ENCODE results near the gene MATCAP1.
A peak's percentile ranks its signal among the peaks of the same experiment; 100 is the strongest.

Gene MATCAP1

DNA sequence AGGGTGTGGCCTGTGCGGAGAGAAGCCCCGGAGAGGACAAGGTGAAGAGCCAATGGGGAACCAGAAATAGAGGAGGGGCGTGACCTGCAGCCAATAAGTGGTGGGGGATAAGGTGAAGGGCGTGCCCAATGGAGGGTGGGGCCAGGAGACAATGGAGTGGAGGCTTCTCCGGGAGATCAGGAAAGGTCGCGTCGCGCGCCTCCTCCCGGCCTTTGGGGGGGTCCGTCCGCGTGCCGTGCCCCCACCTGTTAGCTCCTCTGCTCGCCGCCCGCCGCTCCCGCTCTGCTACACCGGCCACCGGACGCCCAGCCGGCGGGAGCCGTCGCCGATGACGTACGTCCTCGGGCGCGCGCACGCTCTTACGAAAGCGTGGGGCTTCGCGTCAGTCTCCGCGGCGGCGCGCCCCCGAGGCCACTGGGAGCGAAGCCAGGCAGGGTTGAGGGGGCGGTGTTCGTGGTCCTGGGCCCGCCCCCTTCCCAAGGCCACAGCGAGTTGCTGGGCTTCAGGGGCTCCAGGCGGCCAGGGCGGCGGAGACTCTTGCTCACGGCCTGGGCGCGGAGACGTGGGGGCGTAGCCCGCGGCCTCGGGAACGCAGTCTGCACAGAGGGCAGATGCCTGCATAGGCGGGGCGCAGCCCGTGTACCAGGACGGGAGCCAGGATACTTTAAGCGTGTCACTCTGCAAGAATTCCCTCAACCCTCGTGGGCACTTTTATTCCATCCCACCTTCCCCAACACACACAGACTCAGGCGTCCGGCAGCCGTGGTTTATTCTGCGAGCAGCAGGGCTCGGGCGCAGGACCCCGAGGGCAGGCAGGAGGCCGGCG lies at the start of gene MATCAP1:
Gene MATCAP1, minus strand, starts transcription at position 337 of the 826 bp plus-strand sequence. CDS start 3,353 bp downstream, outside the sequence.
- DNase-seq (ENCODE audit: low read depth in 1 of 2, low spot score in 1 of 2) = peak; percentile 75 to 86

GRCh38 chr16:67230809-67231660 lies 47.3 kb upstream of the MATCAP1 start:
- no peak for DNase-seq (ENCODE audit: low read depth in 1 of 2, low spot score in 1 of 2)

GRCh38 chr16:67229906-67230808 lies 46.4 kb upstream of the MATCAP1 start:
- DNase-seq (ENCODE audit: low read depth in 1 of 2, low spot score in 1 of 2) = no peak

DNA sequence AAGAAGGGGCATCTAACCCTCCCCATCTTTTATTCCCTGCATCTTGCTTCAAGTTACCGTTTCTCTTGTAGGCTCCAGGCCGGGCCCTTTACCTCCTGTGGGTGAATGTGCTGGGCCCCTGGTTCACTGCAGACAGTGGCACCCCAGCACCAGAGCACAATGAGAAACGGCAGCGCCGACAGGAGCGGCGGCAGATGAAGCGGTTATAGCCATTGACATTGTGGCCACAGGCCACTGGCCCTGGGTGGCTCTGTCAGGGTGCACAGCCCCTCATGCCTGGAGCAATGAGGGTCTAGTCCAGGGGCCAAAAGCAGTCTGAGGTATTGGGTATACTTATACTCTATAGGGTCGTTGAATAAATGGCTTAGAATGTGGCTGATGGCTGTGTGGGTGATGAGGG lies 45.1 kb upstream of the MATCAP1 start:
- no peak for DNase-seq (ENCODE audit: low read depth in 1 of 2, low spot score in 1 of 2)

DNA sequence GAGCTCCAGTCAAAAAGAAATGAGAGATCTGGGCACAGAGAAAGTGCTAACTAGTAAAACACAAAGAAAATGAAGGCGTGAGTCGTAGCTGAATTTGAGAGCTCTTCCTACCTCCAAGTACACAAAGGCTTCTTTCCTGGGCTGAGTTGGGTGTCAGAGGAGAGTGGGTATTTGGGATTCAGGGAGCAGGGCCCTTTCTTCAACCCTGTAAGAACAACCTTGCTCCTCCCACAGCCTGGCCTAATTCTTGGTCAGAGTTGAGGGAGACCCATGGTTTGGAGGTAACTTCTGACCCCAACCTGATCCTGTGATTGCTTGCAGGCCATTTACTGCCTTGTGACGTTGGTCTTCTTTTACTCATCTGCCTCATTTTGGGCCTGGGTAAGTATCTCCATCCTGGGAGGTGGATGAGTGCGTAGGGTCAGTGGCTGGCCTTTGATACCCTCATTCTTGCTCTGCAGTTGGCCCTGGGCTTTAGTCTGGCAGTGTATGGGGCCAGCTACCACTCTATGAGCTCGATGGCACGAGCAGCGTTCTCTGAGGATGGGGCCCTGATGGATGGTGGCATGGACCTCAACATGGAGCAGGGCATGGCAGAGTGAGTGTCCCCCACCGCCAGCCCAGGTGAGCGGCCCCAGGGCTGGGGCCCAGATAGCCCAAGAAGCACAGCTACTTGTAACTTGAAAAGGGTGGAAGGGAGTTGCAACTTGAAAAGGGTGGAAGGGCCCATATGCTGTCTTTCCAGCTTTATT lies 44.4 kb upstream of the MATCAP1 start:
- no peak for DNase-seq (ENCODE audit: low read depth in 1 of 2, low spot score in 1 of 2)

DNA sequence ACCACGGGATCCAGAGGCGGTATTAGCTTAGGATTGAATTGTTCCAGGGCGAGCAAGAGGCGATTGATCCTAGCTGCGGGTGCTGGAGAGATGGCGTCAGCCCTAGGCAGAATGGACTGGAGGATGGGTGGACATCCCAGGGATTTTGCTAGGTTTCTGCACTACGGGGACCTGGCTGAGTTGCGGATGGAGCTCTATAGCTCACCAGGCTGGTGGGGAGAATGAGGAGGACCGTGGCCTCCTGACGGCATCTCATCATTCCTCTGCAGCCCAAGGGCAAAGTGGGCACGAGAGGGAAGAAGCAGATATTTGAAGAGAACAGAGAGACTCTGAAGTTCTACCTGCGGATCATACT lies 43.8 kb upstream of the MATCAP1 start:
- no peak for DNase-seq (ENCODE audit: low read depth in 1 of 2, low spot score in 1 of 2)

DNA sequence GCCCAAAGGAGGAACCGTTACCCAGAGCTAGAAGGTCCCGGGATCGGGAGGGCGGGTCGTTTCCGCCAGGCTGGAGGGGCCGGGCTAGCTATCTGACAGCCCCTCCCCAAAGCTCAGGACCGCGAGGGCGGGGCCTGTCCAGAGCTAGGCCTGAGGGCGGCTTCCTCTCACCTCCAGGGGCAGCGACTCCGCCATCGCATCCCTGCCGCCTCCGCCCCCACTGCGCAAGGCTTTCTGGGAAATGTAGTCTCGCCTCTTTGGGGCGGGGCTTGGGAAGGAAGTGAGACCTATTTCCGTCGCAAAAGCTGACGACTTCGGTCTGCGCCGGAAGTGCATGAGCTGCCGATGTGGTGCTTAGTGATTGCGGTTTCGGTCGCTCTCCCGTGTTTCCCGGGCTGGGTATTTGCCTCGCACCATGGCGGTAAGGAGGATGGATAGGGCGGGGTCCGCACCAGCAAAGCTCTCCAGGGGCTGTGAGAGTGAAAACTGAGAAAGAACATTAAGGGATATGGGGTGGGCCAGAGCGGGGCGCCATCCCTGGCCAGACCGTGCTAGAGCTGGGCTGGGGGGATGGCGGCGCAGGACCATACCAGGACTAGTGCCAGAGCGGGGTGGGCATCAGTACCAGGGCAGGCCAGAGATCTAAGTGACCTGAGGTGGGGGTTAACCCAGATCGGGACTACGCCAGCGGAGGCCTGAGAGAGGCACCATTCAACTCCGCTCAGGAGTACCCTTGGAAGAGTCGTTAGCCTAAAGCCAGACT lies 43.2 kb upstream of the MATCAP1 start, which contains the start of gene TMEM208:
Gene TMEM208, plus strand, starts transcription at position 327 of the 763 bp plus-strand sequence. Its CDS starts 89 bp downstream, at position 416.
- peak; percentile 96 to 97 for DNase-seq (ENCODE audit: low read depth in 1 of 2, low spot score in 1 of 2)

DNA sequence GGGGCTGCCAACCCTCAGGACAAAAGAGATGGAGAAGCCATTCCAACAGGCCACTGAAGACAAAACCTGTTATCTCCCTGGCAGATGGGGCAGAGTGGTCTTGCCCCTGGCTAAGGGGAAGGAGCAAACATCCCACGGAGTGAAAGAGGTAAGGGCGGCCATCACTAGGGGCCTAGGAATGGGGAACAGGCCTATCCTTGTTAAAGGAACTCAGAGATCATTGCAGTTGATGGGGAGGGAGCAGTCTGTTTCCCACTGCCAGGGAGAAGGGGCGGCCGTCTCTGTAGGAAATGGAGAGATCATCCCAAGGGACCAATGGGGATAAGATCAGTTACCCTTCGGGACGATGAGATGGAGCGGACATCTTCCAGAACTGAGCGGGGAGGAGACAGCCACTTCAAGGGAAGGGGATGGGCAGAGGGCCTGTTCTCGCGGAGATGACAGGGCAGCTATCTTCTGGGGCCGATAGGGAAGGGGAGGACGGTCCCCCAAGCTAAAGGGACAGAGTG lies 42.6 kb upstream of the MATCAP1 start:
- DNase-seq (ENCODE audit: low read depth in 1 of 2, low spot score in 1 of 2) = no peak

- DNase-seq (ENCODE audit: low read depth in 1 of 2, low spot score in 1 of 2) = no peak
Measured at GRCh38 chr16:67223992-67224391, 40.2 kb upstream of the MATCAP1 start.

- DNase-seq (ENCODE audit: low read depth in 1 of 2, low spot score in 1 of 2) = no peak
Measured at GRCh38 chr16:67216612-67217490, 33.1 kb upstream of the MATCAP1 start.

GRCh38 chr16:67215706-67216105 lies 31.9 kb upstream of the MATCAP1 start:
- DNase-seq (ENCODE audit: low read depth in 1 of 2, low spot score in 1 of 2) = no peak

DNA sequence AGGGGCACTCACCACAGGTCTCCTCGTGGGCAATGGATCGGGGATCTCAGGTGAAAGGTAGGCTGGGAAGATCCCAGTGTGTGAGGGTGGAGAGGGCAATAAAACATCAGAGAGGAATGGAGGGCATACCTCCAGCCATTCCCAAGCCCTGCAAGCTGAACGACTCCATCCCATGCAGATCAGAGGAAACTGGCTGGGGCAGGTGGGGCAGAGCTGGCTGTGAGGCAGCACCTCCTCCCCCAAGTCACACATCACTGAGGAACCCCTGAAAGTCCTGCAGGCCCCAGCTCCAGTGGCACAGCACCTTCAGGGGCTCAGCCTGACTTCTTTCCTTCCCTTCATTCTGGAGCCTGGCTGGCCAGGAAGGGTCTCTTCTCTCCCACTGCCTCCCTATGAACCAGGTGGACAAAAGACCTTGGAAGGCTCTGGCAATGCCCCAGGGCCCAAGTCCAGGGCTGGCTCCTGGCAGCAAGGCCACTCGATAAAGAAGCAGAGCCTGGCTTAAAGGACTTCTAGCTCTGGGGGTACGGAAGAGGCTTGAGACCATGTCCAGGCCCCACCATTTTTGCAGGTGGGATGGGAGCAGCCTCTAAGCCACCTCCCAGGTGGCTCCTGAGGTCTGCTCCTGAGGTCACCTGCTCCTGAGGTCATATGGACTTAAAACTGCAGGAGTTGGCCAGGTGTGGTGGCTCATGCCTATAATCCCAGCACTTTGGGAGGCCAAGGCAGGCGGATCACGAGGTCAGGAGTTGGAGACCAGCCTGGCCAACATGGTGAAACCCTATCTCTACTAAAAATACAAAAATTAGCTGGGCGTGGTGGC lies 29.6 kb upstream of the MATCAP1 start:
- no peak for DNase-seq (ENCODE audit: low read depth in 1 of 2, low spot score in 1 of 2)

GRCh38 chr16:67212766-67213165 lies 29.0 kb upstream of the MATCAP1 start:
- no peak for DNase-seq (ENCODE audit: low read depth in 1 of 2, low spot score in 1 of 2)

GRCh38 chr16:67211674-67212073 lies 27.9 kb upstream of the MATCAP1 start:
- DNase-seq (ENCODE audit: low read depth in 1 of 2, low spot score in 1 of 2) = no peak

DNA sequence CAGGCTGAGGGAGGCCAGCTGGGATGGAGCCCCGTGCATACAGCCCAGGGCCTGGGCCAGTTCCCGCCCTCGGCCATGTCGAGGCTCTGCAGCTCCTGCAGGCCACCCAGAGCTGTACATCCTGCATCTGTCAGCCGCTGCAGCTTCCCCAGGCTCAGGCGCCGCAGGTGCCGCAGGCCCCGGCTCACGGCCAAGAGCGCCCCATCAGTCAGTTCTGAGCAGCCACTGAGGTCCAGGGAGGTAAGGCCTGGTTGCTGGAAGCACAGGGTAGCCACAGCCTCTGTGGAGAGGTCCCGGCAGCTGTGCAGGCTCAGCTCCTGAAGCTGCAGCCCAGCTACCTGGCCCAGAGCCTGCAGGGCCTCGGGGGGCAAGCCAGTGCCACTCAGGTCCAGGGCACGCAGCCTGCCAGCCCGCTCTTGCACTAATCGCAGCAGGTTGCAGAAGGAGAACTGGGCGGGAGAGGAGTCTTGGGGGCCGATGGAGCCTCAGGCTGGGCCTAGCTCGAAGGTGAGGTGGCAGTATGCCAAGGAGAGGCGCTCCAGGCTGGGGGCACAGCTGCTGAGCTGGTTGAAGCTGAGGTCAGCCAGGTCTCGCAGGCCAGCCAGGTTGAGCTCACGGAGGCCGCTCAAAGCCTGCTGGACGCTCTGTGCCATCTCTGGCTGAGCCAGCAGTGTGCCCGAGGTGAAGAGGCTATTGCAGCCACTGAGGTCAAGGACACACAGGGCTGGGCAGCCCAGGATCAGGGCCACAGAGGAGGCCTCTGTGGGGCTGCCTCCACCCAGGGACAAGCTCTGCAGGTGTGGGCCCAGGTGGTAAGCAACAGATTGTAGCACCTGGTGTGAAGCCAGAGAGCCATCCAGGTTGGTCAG lies 26.5 kb upstream of the MATCAP1 start:
- DNase-seq (ENCODE audit: low read depth in 1 of 2, low spot score in 1 of 2) = no peak

- DNase-seq (ENCODE audit: low read depth in 1 of 2, low spot score in 1 of 2) = no peak
Measured at GRCh38 chr16:67209565-67209964, 25.8 kb upstream of the MATCAP1 start.
